Ishikawa (cell line): Measurements from ENCODE around the gene WASF1.

ENCODE experiments used
- CEBPB ChIP-seq: IDR thresholded peaks from 2 replicates; pipeline ENCODE4 v1.6.1; 2012
- EGR1 ChIP-seq: IDR thresholded peaks from 2 replicates; pipeline ENCODE4 v1.6.1; 2012
- EP300 ChIP-seq: IDR thresholded peaks from 2 replicates; pipeline ENCODE4 v1.6.1; 2012; ENCODE audit warnings: borderline replicate concordance
- FOXM1 ChIP-seq: IDR thresholded peaks from 2 replicates; pipeline ENCODE4 v1.6.1; 2012; ENCODE audit warnings: low read depth, borderline replicate concordance
- MAX ChIP-seq: IDR thresholded peaks from 2 replicates; pipeline ENCODE4 v1.6.1; 2012
- NFIC ChIP-seq: IDR thresholded peaks from 2 replicates; pipeline ENCODE4 v1.6.1; 2012
- RAD21 ChIP-seq: IDR thresholded peaks from 2 replicates; pipeline ENCODE4 v1.6.1; 2012; ENCODE audit warnings: low read depth
- REST ChIP-seq: IDR thresholded peaks from 2 replicates; pipeline ENCODE4 v1.6.1; 2012; ENCODE audit warnings: low read depth, mild to moderate bottlenecking
- TAF1 ChIP-seq: IDR thresholded peaks from 2 replicates; pipeline ENCODE4 v1.6.1; 2012; ENCODE audit warnings: low read depth, mild to moderate bottlenecking
- USF1 ChIP-seq: IDR thresholded peaks from 2 replicates; pipeline ENCODE4 v1.6.1; 2012
- YY1 ChIP-seq: IDR thresholded peaks from 2 replicates; pipeline ENCODE4 v1.6.1; 2012; ENCODE audit warnings: low read depth

DNA sequence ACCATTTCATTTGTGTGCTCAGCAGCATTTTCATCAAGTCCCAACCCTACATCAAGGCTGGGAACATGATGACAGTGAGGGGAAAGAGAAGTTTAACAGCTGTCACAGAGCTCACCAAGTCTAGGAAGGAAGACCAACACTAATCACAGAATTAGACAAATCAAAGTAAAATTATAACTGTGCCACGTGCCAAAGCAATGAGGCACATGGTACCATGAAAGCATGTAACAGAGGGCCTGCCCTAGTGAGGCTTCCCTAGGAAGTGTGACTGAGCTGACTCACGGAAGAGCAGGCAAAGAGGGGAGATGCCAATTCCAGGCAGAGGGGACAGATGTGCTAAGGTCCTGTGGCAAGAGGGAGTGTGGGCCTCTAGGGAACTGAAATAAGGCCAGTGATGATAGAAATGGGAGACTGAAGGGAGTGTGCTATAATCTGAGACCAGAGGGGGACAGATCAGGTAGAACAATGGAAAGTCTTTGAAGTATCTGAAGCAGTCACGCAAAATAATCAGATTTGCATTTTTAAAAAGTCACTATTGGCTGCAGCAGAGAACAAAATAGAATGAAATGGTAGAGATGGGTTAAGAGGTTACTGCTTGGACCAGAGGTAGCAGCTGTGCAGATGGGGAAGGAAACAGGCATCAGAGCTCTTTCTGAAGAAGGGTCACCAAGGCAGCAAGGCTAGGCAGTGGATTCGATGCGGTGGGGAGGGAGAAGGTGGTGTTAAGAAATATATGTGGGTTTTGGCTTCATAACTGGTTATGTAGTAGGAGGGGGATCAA lies 114.5 kb downstream of the WASF1 start:
- TF ChIP-seq MAX (no peak), REST (no peak), USF1 (no peak), EGR1 (no peak), EP300 (no peak), TAF1 (no peak), FOXM1 (no peak), RAD21 (no peak), NFIC (no peak), YY1 (no peak), CEBPB (no peak)
